Measurements from ENCODE around the gene ATP8B3.

The ATP8B3 gene

GRCh38 chr19:1845125-1845515 is 33.0 kb upstream of the ATP8B3 start:
- H3K9me3 Mint-ChIP-seq, result no peaks in the 10 kb centered on the region
- peaks cover 76% of the 10 kb centered on the region for H3K4me1 Mint-ChIP-seq
- H3K36me3 Mint-ChIP-seq, result peaks cover 10% of the 10 kb centered on the region
- no peak overlapping the region for H3K27ac Mint-ChIP-seq
- no peak overlapping the region for H3K4me3 Mint-ChIP-seq
- no peak for ATAC-seq
- H3K27me3 Mint-ChIP-seq, result no peaks in the 10 kb centered on the region

DNA sequence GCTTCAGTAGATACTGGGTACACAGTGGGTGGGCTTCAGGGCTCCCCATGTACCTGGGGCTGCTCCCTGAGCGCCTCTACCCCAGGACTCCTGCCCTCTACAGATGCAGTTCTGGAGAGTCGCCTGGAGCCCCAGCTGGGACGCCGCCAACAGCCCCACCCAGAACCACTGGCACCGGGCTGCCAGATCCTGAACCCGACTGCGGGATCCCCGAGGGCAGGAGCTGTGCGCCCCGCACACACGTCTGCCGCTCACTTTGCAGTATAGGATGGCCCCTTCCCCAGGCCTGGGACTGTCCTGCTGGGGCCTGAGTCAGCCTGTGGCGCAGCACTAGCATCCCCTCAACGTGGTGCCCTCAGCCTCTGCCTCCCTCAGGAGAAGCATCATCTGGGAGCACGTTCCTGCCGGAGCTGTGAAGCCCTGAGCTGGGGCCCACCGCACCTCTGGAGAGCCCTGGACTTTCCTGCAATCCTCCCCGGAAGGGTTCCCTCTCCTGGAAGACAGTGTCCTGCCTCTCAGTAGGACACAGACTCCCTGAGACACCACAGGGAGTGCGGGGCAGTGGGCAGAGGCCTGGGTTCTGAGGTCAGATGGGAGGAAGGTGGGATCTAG is 32.5 kb upstream of the ATP8B3 start:
- H3K36me3 Mint-ChIP-seq, result peaks cover 13% of the 10 kb centered on the region
- H3K4me3 Mint-ChIP-seq, result no peak overlapping the region
- peaks cover 77% of the 10 kb centered on the region for H3K4me1 Mint-ChIP-seq
- ATAC-seq, result no peak
- H3K9me3 Mint-ChIP-seq, result no peaks in the 10 kb centered on the region
- H3K27ac Mint-ChIP-seq, result no peak overlapping the region
- no peaks in the 10 kb centered on the region for H3K27me3 Mint-ChIP-seq

DNA sequence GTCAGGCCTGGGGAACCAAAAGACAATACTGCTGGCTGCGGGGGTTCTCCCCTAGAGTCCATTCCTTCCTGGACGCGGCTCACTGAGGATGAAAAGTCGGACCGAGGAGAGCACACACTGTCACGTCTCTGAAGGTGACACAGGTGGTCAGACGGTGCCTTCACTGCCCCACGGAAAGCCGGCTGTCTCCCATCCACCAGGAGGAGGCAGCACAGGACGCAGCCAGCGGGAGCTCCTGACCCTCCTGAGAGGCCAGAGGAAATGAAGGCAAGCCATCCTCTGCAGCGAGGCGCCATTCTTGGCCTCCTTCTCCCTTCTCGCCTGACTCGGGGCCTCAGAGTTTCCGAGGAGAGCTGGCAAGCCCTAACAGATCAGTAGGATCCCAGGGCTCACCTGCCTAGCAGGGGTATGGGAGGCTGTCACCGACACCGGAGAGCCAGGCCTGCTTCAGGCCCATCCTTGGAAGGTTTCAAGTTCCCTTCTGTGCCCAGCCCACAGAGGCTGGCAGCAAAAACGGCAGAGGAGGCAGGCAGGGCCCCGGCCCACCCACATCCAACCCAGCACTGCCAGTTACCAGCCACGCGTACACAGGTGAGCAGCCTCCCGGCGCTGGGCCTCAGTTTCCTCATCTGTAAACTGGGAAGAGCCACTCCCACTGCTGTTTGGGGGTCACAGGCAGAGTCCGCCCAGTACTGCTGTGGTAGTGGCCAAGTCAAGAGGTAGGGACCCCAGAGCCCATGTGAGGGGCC is 31.7 kb upstream of the ATP8B3 start:
- Mint-ChIP-seq H3K9me3 (no peaks in the 10 kb centered on the region), H3K27me3 (no peaks in the 10 kb centered on the region), H3K36me3 (peaks cover 16% of the 10 kb centered on the region), H3K4me3 (no peak overlapping the region), H3K27ac (no peak overlapping the region), H3K4me1 (peaks cover 74% of the 10 kb centered on the region)
- no peak for ATAC-seq

GRCh38 chr19:1843116-1843515 is 31.0 kb upstream of the ATP8B3 start:
- no peak for ATAC-seq
- peaks cover 78% of the 10 kb centered on the region for H3K4me1 Mint-ChIP-seq
- H3K4me3 Mint-ChIP-seq, result no peak overlapping the region
- H3K36me3 Mint-ChIP-seq, result peaks cover 16% of the 10 kb centered on the region
- H3K27me3 Mint-ChIP-seq, result no peaks in the 10 kb centered on the region
- H3K9me3 Mint-ChIP-seq, result no peaks in the 10 kb centered on the region
- peak overlapping the region; percentile 61 for H3K27ac Mint-ChIP-seq

DNA sequence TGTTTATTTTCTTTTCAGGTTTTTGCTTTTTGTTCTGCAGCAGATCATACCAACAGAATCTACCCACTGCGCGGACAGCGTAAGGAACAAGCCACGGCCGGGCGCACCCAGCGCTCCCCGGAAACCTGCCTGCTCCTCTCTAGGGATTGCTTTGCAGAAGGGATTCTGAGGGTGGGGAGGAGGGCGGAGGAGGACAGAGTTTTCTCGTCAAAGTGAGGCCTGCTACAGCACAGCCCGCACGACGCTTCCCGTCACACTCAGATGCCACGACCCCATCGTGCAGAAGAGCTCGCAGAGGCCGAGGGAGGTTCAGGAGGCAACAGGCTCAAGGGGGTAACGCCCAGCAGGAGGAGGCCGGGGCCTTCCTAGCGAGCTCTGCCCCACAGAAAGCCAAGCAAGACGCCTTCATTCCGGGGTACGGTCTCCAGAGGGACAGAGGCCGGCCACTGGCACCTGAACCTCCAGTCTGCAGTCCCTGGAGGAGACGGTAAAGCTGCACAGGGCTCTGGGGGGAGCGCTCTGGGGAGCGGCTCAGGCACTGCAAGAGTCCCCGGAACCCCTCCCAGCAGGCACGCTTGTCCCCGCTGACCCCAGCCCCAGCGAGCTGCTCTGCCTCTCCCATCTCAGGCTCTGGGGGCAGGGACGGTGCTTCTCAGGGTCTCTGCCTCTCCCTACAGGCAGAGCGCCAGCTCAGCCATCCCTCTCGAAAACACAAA is 29.3 kb upstream of the ATP8B3 start:
- H3K4me1 Mint-ChIP-seq, result peaks cover 81% of the 10 kb centered on the region
- no peaks in the 10 kb centered on the region for H3K27me3 Mint-ChIP-seq
- no peaks in the 10 kb centered on the region for H3K9me3 Mint-ChIP-seq
- peaks cover 16% of the 10 kb centered on the region for H3K36me3 Mint-ChIP-seq
- ATAC-seq, result no peak
- no peak overlapping the region for H3K4me3 Mint-ChIP-seq
- H3K27ac Mint-ChIP-seq, result no peak overlapping the region

GRCh38 chr19:1840541-1841115 is 28.6 kb upstream of the ATP8B3 start:
- ATAC-seq, result no peak
- Mint-ChIP-seq H3K9me3 (no peaks in the 10 kb centered on the region), H3K27ac (peak overlapping the region; percentile 22), H3K4me1 (peaks cover 73% of the 10 kb centered on the region), H3K4me3 (no peak overlapping the region), H3K27me3 (no peaks in the 10 kb centered on the region), H3K36me3 (peaks cover 10% of the 10 kb centered on the region)

DNA sequence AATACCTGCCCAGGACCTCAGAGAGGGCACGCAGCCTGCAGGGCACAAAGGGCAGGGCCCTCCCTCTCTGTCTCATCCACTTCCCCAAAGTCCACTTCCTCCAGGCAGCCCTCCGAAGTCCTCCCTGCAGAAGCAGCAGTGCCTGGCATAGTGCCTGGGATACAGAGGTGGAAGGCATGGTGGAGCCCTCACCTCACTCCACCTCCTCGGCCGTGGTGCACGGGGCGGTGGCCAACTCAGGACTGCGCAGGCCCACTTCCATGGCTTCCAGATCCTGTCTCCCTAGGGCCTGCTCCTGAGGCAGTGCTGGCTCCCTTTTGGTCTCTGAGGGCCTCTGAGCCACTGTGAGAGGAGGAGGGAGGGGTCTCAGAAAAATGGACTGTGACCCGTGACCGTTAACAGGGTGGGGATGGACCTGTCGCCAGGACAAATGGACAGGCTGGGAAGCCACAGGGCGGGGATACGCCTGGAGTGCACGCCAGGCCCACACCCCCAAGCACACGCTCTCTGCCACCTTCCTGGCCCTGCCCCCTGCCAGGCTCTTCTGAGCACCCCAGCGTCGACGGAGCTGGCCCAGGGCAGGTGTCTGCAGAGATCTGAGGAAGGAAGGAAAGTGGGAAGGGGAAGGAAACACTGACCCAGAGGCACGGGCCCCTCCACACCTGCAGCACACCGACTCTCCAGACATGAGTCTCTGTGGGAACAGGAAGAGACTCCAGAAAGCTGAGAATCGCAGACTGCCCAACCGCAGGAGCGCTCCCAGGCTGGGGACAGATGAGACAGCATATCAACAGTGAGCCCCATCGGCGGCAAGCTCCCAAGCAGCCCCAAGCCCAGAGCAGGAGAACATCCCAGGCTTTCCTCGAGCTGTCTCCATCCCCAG is 27.8 kb upstream of the ATP8B3 start:
- H3K4me3 Mint-ChIP-seq, result no peak overlapping the region
- no peak for ATAC-seq

DNA sequence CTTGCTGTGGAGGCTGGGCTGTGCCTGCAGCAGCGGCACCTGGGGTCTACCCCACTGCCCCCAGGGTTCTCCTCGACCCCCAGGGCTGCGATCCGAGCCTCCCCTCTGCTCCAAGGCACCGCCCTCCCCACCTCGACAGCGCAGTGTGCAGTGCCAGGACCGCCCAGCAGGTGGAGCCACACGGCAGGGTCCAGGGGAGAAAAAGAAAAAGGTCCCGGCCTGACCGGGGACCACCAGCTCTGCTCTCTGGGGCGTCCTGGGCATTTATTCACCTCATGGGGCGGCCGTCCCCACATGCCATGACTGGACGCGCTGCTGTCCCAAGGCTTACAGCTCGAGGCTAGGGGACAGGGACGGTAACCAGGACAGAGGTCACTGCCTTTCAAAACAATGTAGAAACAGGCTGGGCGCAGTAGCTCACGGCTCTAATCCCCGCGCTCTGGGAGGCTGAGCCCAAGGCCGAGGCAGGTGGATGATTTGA is 25.6 kb upstream of the ATP8B3 start:
- no peaks in the 10 kb centered on the region for H3K27me3 Mint-ChIP-seq
- peaks cover 5% of the 10 kb centered on the region for H3K36me3 Mint-ChIP-seq
- H3K4me3 Mint-ChIP-seq, result no peak overlapping the region
- H3K9me3 Mint-ChIP-seq, result no peaks in the 10 kb centered on the region
- peaks cover 53% of the 10 kb centered on the region for H3K4me1 Mint-ChIP-seq
- ATAC-seq, result no peak
- no peak overlapping the region for H3K27ac Mint-ChIP-seq

More for the DNA sequence above, 27.8 kb upstream of the ATP8B3 start:
- Mint-ChIP-seq H3K36me3 (peaks cover 9% of the 10 kb centered on the region), H3K27ac (peak overlapping the region; percentile 22), H3K27me3 (no peaks in the 10 kb centered on the region), H3K9me3 (no peaks in the 10 kb centered on the region), H3K4me1 (peaks cover 69% of the 10 kb centered on the region)

DNA sequence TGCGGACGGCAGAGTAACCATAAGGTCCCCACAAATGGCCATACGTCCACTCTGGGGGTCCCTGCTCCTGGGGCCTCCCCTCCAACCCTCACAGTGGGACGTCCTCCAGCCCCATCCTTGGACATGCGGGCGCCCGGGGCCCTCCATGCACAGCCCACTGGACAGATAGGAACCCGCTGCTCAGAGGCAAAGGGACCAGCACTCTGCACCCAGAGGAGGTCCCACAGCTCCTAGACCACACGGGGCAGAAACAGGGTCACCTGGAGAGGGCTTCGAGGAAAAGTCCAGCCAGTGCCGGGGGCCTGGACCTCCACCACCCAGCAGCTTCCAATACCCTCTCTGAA is 25.1 kb upstream of the ATP8B3 start:
- no peaks in the 10 kb centered on the region for H3K9me3 Mint-ChIP-seq
- H3K4me3 Mint-ChIP-seq, result no peak overlapping the region
- no peak overlapping the region for H3K27ac Mint-ChIP-seq
- peaks cover 52% of the 10 kb centered on the region for H3K4me1 Mint-ChIP-seq
- peaks cover 5% of the 10 kb centered on the region for H3K36me3 Mint-ChIP-seq
- H3K27me3 Mint-ChIP-seq, result no peaks in the 10 kb centered on the region
- no peak for ATAC-seq

- Mint-ChIP-seq H3K4me1 (peaks cover 52% of the 10 kb centered on the region), H3K27ac (no peak overlapping the region)
These were observed 24.6 kb upstream of the ATP8B3 start for GRCh38 chr19:1836458-1837221.

DNA sequence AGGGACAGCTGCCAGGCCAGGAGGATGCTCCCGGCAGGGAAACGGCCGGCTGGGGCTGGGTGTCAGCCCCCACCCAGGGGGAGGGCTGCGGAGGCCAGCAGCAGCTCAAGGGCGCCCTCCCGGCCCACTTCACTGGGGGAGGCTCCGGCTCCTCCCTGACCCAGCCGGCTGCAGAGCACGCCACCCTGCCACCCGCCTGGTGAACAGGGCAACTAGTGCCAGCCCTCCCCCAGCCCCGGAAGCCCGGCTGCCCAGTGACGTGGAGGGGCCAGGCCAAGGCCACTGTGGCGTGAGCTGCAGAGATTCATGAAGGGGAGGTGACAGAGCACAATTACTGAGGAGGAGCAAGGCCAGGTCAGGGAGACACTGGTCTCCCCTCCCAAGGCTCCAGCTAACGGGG is 21.5 kb upstream of the ATP8B3 start:
- Mint-ChIP-seq H3K27ac (no peak overlapping the region), H3K9me3 (no peaks in the 10 kb centered on the region), H3K36me3 (peaks cover 15% of the 10 kb centered on the region), H3K27me3 (no peaks in the 10 kb centered on the region), H3K4me3 (no peak overlapping the region), H3K4me1 (peaks cover 28% of the 10 kb centered on the region)
- no peak for ATAC-seq

More at GRCh38 chr19:1836458-1837221, 24.6 kb upstream of the ATP8B3 start:
- no peaks in the 10 kb centered on the region for H3K9me3 Mint-ChIP-seq
- no peak for ATAC-seq
- H3K36me3 Mint-ChIP-seq, result peaks cover 5% of the 10 kb centered on the region
- H3K4me3 Mint-ChIP-seq, result no peak overlapping the region
- H3K27me3 Mint-ChIP-seq, result no peaks in the 10 kb centered on the region

- Mint-ChIP-seq H3K4me3 (no peak overlapping the region), H3K27me3 (no peaks in the 10 kb centered on the region), H3K9me3 (no peaks in the 10 kb centered on the region), H3K36me3 (peaks cover 16% of the 10 kb centered on the region), H3K4me1 (peaks cover 15% of the 10 kb centered on the region), H3K27ac (no peak overlapping the region)
- ATAC-seq, result no peak
These were observed 20.1 kb upstream of the ATP8B3 start for GRCh38 chr19:1832046-1832663.

DNA sequence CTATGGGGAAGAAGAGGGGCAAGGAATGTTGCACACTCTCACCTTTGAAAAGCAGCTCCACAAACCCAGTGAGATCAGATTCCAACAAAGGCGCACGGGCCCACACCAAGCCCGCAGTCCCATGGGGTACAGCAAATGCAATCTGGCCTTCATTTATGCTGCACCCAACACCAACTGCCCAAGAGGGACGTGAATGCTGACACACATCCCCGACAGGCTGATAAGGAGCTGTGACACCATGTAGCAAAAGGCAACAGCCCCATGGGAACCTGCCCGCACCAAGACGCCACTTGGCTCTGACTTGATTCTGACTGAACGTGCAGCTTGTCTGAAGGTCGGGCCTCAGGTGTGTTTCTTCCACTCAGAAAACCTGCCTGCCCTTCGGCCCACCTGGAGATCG is 18.9 kb upstream of the ATP8B3 start:
- Mint-ChIP-seq H3K27ac (no peak overlapping the region), H3K27me3 (no peaks in the 10 kb centered on the region), H3K36me3 (peaks cover 21% of the 10 kb centered on the region), H3K4me3 (no peak overlapping the region), H3K4me1 (peaks cover 13% of the 10 kb centered on the region), H3K9me3 (no peaks in the 10 kb centered on the region)
- ATAC-seq, result no peak

- Mint-ChIP-seq H3K27me3 (no peaks in the 10 kb centered on the region), H3K4me1 (peaks cover 17% of the 10 kb centered on the region), H3K9me3 (no peaks in the 10 kb centered on the region), H3K36me3 (peaks cover 25% of the 10 kb centered on the region), H3K4me3 (no peak overlapping the region), H3K27ac (no peak overlapping the region)
- ATAC-seq, result no peak
These were observed 18.5 kb upstream of the ATP8B3 start for GRCh38 chr19:1830568-1830967.
